HUES48 (cell line): ENCODE results near the gene DDC.
A peak's percentile ranks its signal among the peaks of the same experiment; 100 is the strongest.

Experiments
- H3K27ac ChIP-seq: one replicate; pipeline ENCODE4 v1.7.0; 2013; ENCODE audit warnings: low read depth, low read length, inconsistent platforms
- H3K27me3 ChIP-seq: 2 replicates; pipeline ENCODE4 v1.6.1; 2013; ENCODE audit warnings: mild to moderate bottlenecking, low read length; ENCODE audit not compliant: control insufficient read depth, insufficient read depth
- H3K36me3 ChIP-seq: 2 replicates; pipeline ENCODE4 v1.6.1; 2013; ENCODE audit warnings: low read length; ENCODE audit not compliant: control insufficient read depth, insufficient read depth
- H3K4me1 ChIP-seq: 2 replicates; pipeline ENCODE4 v1.6.1; 2013; ENCODE audit warnings: mild to moderate bottlenecking, low read length; ENCODE audit not compliant: control insufficient read depth, insufficient read depth
- H3K4me3 ChIP-seq: 2 replicates; pipeline ENCODE4 v1.5.1; 2013; ENCODE audit warnings: mild to moderate bottlenecking, low read depth, low read length
- H3K9ac ChIP-seq: 2 replicates; pipeline ENCODE4 v1.6.1; 2013; ENCODE audit warnings: mild to moderate bottlenecking, low read depth, low read length, moderate library complexity
- H3K9me3 ChIP-seq: 2 replicates; pipeline ENCODE4 v1.6.1; 2013; ENCODE audit warnings: low read length; ENCODE audit not compliant: control insufficient read depth, insufficient read depth

The DDC gene, protein sequence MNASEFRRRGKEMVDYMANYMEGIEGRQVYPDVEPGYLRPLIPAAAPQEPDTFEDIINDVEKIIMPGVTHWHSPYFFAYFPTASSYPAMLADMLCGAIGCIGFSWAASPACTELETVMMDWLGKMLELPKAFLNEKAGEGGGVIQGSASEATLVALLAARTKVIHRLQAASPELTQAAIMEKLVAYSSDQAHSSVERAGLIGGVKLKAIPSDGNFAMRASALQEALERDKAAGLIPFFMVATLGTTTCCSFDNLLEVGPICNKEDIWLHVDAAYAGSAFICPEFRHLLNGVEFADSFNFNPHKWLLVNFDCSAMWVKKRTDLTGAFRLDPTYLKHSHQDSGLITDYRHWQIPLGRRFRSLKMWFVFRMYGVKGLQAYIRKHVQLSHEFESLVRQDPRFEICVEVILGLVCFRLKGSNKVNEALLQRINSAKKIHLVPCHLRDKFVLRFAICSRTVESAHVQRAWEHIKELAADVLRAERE

DNA sequence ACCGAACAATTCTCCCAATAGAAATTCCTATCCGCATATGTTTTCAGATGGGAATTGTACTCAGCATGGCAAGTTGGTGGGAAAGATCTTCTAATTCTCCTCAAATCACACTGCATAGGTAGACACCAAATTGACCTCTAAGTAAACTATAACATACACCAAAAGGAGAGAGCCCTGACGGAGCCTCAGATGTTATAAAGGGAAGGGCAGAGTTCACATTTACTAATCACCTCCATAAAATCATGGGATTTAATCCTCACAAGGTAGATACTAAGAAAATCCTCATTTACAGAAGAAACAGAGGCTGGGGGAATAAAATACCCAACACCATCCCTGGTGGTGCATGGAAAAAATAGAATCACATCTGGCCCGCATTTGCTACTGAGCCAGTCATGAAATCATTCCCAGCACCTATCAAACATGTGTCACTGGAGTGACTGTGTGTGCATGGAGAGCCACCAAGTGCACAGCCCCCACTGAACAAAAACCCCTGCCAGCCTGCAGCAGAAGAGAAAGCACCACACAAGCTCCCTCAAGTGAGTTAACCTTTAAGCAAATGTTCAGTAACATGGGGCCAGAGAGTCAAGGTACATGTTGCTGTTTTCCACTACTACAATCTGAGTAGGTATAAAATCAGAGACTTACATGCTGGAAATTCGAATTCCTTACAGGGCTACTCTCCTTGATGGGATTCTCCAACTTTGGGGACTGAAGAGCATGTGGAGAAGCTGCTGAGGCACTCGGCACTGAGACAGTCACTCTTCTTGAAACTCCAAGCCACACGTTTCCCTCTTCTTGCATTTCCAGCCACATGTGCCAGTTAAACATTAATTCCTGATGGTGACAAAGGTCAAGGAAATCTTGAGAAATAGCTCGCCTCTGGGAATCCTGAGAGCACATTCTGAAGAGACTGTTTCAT lies at the start of gene DDC:
Gene DDC (minus strand): TSS at position 766 of the 919 bp plus-strand sequence. CDS start 21,320 bp downstream, outside the sequence.
- no peaks in the 10 kb centered on the region for H3K4me1 ChIP-seq
- H3K36me3 ChIP-seq, result no peaks in the 10 kb centered on the region
- H3K9me3 ChIP-seq, result no peaks in the 10 kb centered on the region
- H3K4me3 ChIP-seq, result no peak within 1 kb of the TSS
- no peak within 1 kb of the TSS for H3K27ac ChIP-seq
- H3K9ac ChIP-seq, result no peak within 1 kb of the TSS
- H3K27me3 ChIP-seq, result no peaks in the 10 kb centered on the region

DNA sequence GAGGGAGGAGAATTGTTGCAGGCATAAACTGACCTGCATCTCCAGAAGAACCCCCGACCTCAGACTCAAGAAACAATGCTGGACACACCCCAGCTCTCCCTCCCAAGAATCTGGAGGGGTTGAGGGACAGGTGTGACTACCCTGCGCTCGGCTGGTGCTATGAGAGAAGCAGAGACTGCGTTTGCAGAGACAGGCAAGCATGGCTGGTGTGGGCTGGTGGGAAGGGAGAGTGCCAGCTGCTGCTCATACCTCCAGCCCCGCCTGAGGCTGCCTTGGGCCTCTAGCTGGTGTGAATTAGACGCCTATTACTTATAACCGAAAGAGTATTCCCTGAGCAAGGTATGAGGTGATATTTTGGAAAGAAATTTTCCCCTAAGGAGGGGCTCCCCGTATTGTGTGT lies 48.3 kb upstream of the DDC start:
- Histone ChIP-seq H3K4me1 (no peaks in the 10 kb centered on the region), H3K27ac (no peak overlapping the region), H3K27me3 (no peaks in the 10 kb centered on the region), H3K4me3 (no peak overlapping the region), H3K9ac (no peak overlapping the region), H3K9me3 (no peaks in the 10 kb centered on the region), H3K36me3 (peaks cover 89% of the 10 kb centered on the region)

DNA sequence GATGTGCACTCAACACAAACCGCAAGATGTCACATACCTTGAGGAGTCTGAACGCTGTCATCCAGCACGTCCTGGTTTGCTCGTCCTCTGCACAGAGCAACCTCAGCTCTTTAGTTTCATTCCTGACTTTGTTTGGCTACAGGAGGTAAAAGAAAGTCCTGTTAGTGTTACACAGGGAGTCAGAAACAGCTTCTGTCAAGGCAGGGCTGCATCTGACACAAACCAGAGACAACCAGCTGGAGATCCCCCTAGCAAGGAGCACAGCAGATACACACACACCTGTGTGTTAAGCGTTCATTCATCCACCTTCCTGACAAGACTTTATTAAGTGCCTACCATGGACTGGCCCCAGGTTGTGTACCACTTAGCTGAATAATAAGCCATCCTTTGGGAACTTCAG lies 47.5 kb upstream of the DDC start:
- no peaks in the 10 kb centered on the region for H3K27me3 ChIP-seq
- no peak overlapping the region for H3K9ac ChIP-seq
- peaks cover 88% of the 10 kb centered on the region for H3K36me3 ChIP-seq
- H3K4me3 ChIP-seq, result no peak overlapping the region
- H3K9me3 ChIP-seq, result no peaks in the 10 kb centered on the region
- H3K27ac ChIP-seq, result no peak overlapping the region
- no peaks in the 10 kb centered on the region for H3K4me1 ChIP-seq

DNA sequence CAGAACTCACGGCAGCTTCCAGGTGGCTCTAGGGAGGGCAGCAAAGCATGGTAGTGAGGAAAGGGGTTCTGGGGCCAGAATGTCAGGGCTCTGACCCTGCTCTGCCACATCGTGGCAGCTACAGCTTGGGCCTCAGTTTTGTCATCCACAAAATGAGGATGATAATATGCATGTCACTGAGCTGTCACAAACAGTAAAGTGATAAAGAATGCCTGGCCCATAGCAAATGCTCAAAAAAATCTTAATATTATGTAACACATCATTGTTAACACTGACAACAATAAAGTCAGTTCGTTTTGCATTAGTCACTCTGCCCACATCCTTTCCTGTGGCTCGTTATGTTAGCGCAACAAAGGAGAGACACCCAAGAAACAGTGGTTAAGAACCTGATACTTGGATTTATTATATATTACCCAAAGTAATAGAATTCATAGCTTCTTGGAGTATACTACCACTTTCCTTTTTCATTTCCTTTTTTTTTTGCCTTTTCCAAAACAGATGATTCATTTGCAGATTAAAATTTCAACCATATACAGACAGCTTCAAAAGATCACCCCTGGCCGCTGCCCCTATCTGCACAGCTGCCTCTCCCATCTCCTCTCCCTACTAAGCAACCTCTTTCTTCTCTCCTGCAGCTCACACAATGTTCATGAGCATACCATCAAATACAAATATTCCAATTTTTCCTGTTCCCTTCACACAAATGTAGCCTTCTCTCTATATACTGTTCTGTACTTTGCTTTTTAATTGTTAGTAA lies 45.5 kb upstream of the DDC start:
- no peak overlapping the region for H3K27ac ChIP-seq
- peaks cover 88% of the 10 kb centered on the region for H3K36me3 ChIP-seq
- no peak overlapping the region for H3K9ac ChIP-seq
- no peak overlapping the region for H3K4me3 ChIP-seq
- H3K9me3 ChIP-seq, result no peaks in the 10 kb centered on the region
- H3K27me3 ChIP-seq, result no peaks in the 10 kb centered on the region
- H3K4me1 ChIP-seq, result no peaks in the 10 kb centered on the region

DNA sequence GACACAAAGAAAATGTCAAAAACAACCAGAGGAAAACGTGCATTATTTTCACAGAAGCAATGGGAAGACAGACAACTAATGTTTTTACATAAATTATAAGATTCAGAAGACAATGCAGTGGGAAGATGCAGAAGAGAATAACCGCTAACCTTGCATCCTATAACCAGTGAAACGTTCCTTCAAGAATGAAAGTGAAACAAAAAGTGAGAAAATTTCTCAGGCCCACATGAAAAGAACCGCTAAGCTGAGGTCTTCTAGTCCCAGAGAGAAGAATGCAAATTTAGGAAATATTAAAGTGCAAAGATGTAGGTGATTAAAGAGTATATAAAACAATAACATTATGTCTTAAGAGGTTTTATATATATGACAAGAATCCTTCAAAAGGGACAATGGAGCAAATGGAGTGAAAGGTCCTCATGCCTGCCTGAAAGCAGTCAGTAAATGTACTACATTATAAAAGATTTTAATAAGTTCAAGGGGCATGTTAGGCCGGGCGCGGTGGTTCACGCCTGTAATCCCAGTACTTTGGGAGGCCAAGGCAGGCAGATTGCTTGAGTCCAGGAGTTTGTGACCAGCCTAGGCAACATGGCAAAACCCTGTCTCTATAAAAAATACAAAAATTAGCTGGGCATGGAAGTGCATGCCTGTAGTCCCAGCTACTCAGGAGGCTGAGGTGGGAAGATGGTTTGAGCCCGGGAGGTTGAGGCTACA lies 43.1 kb upstream of the DDC start:
- Histone ChIP-seq H3K36me3 (peaks cover 91% of the 10 kb centered on the region), H3K4me1 (peaks cover 1% of the 10 kb centered on the region; the same call in 1 of the 2 replicates), H3K9me3 (no peaks in the 10 kb centered on the region), H3K27ac (no peak overlapping the region), H3K4me3 (no peak overlapping the region), H3K9ac (no peak overlapping the region), H3K27me3 (no peaks in the 10 kb centered on the region)

DNA sequence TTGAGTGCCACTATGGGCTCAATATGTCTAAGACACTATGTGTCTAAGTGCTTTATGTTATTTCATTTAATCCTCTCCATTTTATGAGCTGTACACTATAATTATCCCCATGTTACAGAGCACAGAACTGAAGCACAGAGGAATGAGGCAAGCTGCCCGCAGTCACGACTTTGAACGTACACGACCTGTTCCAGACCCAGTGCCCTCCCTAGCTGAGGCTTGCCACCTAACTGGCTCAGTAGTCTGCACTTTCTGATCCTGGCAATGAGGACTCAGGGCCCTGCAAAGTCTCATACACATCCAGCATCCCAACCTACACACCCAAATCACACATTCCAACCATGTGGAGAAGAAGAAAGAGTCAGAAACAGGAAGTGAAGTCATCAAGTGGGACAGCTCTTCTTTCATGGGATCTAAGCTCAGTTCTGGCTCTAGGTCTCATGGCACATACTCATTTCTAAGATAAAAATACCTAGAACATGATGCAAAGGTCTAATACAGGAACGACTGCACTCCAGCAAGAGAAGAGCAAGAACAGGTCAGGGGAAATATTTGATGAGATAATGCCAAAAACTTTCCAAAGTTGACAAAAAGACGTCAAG lies 42.4 kb upstream of the DDC start:
- Histone ChIP-seq H3K9me3 (no peaks in the 10 kb centered on the region), H3K27ac (no peak overlapping the region), H3K9ac (no peak overlapping the region), H3K36me3 (peaks cover 91% of the 10 kb centered on the region), H3K4me3 (no peak overlapping the region), H3K4me1 (peaks cover 7% of the 10 kb centered on the region), H3K27me3 (no peaks in the 10 kb centered on the region)

DNA sequence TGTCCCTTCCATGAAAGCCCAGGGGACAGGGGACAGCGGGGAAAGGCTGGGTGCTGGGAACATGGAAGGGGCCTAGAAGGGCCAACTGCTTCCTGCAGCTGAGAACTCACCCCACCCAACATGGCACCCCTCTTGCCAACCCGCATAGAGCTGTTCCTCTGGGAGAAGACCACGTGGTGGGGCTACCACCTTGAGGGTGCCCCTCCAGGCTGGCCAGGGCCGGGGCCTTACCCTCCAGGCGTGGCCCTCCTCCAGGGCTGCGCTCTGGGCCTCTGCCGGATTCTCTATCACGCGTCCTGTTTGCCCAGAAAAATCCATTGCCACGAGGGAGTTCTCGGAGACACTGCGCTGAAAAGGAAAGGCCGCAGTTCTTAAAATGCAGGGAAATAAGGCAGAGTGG lies 39.9 kb upstream of the DDC start:
- no peaks in the 10 kb centered on the region for H3K9me3 ChIP-seq
- no peaks in the 10 kb centered on the region for H3K27me3 ChIP-seq
- H3K36me3 ChIP-seq, result peaks cover 88% of the 10 kb centered on the region
- no peak overlapping the region for H3K27ac ChIP-seq
- H3K4me1 ChIP-seq, result peaks cover 10% of the 10 kb centered on the region
- H3K4me3 ChIP-seq, result no peak overlapping the region
- H3K9ac ChIP-seq, result no peak overlapping the region

DNA sequence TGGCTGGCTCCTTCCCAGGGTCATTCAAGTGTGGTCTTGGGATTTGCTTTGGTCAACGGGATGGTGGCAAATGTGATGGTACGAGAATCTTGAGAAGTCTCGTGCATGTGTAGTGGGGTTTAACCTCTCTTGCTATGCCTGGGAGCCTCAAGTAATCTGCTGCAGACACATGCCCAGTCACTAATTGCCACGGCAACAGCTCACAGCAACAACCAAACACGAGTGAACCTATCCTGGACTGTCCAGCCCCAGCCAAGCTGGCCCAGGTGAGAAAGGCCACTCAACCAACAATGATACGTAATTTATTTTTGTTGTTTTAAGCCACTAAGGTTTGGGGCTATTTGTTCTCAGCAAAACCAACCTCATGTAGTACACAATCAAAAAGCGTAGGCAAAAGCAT lies 38.1 kb upstream of the DDC start:
- Histone ChIP-seq H3K4me1 (peaks cover 10% of the 10 kb centered on the region), H3K27ac (peak overlapping the region; percentile 6), H3K9me3 (no peaks in the 10 kb centered on the region), H3K9ac (no peak overlapping the region), H3K4me3 (no peak overlapping the region), H3K36me3 (peaks cover 88% of the 10 kb centered on the region), H3K27me3 (no peaks in the 10 kb centered on the region)

DNA sequence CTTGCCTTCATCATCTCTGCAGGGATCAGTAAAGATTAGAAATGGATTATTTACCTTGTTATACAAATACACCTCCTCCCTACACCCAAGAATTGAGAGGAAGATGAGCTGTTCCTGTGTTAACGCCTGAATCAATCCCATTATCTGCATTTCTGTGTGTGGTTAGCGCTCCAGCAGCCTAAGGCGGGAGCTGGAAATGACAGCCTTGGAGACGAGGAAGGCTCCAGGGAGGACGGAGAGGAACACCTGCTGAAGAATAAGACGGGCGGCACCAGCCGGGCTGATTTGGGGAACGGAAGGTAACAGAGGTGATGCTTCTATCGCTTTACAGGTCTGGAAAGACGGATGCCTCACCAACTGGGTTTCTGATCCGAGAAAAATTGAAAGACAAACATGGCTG lies 34.2 kb upstream of the DDC start:
- Histone ChIP-seq H3K27me3 (no peaks in the 10 kb centered on the region), H3K4me1 (peaks cover 10% of the 10 kb centered on the region), H3K36me3 (peaks cover 78% of the 10 kb centered on the region), H3K27ac (no peak overlapping the region), H3K9ac (no peak overlapping the region), H3K9me3 (no peaks in the 10 kb centered on the region), H3K4me3 (no peak overlapping the region)
